HepG2 (cell line): ENCODE results near the gene GAS5. TPM values are rescaled to one million over a fixed set of nuclear protein-coding genes. Genes with fewer than 3 reads are reported as not detected.

Experiments used
- BRD4 ChIP-seq: sonication (generic); formaldehyde crosslinking; IDR thresholded peaks from 2 replicates; pipeline ENCODE4 v1.4.0; 2020; ENCODE audit warnings: missing genetic modification reagents
- CBFB ChIP-seq: sonication (generic); formaldehyde crosslinking; IDR thresholded peaks from 2 replicates; pipeline ENCODE4 v1.4.0; 2020; ENCODE audit warnings: missing genetic modification reagents
- CCAR2 ChIP-seq: fragments of 200-400 bp; formaldehyde crosslinking; optimal IDR thresholded peaks from 2 replicates; pipeline ENCODE3; 2018; ENCODE audit warnings: low read depth, mild to moderate bottlenecking, low read length, moderate library complexity
- DNMT1 ChIP-seq: sonication (generic); formaldehyde crosslinking; IDR thresholded peaks from 2 replicates; pipeline ENCODE4 v1.5.1; 2020; ENCODE audit warnings: mild to moderate bottlenecking, missing genetic modification reagents
- GPN1 ChIP-seq: sonication (generic); formaldehyde crosslinking; IDR thresholded peaks from 2 replicates; pipeline ENCODE4 v1.5.1; 2020; ENCODE audit warnings: missing genetic modification reagents, borderline replicate concordance
- JDP2 ChIP-seq: sonication (generic); formaldehyde crosslinking; IDR thresholded peaks from 2 replicates; pipeline ENCODE4 v1.8.1; 2022; ENCODE audit warnings: missing genetic modification reagents, borderline replicate concordance
- NR2C2 ChIP-seq: sonication (generic); formaldehyde crosslinking; IDR thresholded peaks from 2 replicates; pipeline ENCODE4 v1.4.0; 2020; ENCODE audit warnings: missing genetic modification reagents, mild to moderate bottlenecking, moderate library complexity, borderline replicate concordance
- REL ChIP-seq: sonication (generic); formaldehyde crosslinking; conservative IDR thresholded peaks from 2 replicates; pipeline ENCODE4 v1.8.0; 2022; ENCODE audit warnings: mild to moderate bottlenecking, missing genetic modification reagents, moderate library complexity
- RELA ChIP-seq: sonication (generic); formaldehyde crosslinking; IDR thresholded peaks from 2 replicates; pipeline ENCODE4 v1.4.0; 2020; ENCODE audit warnings: missing genetic modification reagents
- RFX3 ChIP-seq: IDR thresholded peaks from 2 replicates; pipeline ENCODE4 v1.6.1; 2016; ENCODE audit warnings: missing biosample characterization, missing genetic modification reagents
- SNAI1 ChIP-seq: sonication (generic); formaldehyde crosslinking; IDR thresholded peaks from 2 replicates; pipeline ENCODE4 v1.5.0; 2020; ENCODE audit warnings: mild to moderate bottlenecking, missing genetic modification reagents, borderline replicate concordance
- SOX5 ChIP-seq: IDR thresholded peaks from 2 replicates; pipeline ENCODE4 v1.6.1; 2016; ENCODE audit warnings: borderline replicate concordance
- SP4 ChIP-seq: sonication (generic); formaldehyde crosslinking; IDR thresholded peaks from 2 replicates; pipeline ENCODE4 v1.8.1; 2023; ENCODE audit warnings: mild to moderate bottlenecking, missing genetic modification reagents
- TRIM24 ChIP-seq: sonication (generic); formaldehyde crosslinking; IDR thresholded peaks from 2 replicates; pipeline ENCODE4 v1.8.0; 2022; ENCODE audit warnings: mild to moderate bottlenecking, missing genetic modification reagents
- ZBTB8A ChIP-seq: sonication (generic); formaldehyde crosslinking; IDR thresholded peaks from 2 replicates; pipeline ENCODE4 v1.4.0; 2020; ENCODE audit warnings: mild to moderate bottlenecking, low read depth, missing genetic modification reagents, borderline replicate concordance
- ZC3H4 ChIP-seq: sonication (generic); formaldehyde crosslinking; IDR thresholded peaks from 2 replicates; pipeline ENCODE4 v1.4.0; 2020; ENCODE audit warnings: missing genetic modification reagents, borderline replicate concordance
- ZMAT3 ChIP-seq: sonication (generic); formaldehyde crosslinking; conservative IDR thresholded peaks from 2 replicates; pipeline ENCODE4 v1.7.0; 2021; ENCODE audit warnings: missing genetic modification reagents
- ZNF207 ChIP-seq: fragments of 450-650 bp; IDR thresholded peaks from 2 replicates; pipeline ENCODE4 v1.6.1; 2016; ENCODE audit warnings: antibody characterized with exemption, borderline replicate concordance
- ZNF251 ChIP-seq: sonication (generic); formaldehyde crosslinking; IDR thresholded peaks from 2 replicates; pipeline ENCODE4 v1.9.0; 2021; ENCODE audit warnings: mild to moderate bottlenecking, missing genetic modification reagents
- ZNF276 ChIP-seq: sonication (generic); formaldehyde crosslinking; IDR thresholded peaks from 2 replicates; pipeline ENCODE4 v1.4.0; 2020; ENCODE audit warnings: mild to moderate bottlenecking, low read depth, missing genetic modification reagents
- ZNF776 ChIP-seq: sonication (generic); formaldehyde crosslinking; IDR thresholded peaks from 2 replicates; pipeline ENCODE4 v1.4.0; 2020; ENCODE audit warnings: mild to moderate bottlenecking, missing genetic modification reagents
- ZNF781 ChIP-seq: sonication (generic); formaldehyde crosslinking; IDR thresholded peaks from 2 replicates; pipeline ENCODE4 v1.5.1; 2020; ENCODE audit warnings: borderline replicate concordance, mild to moderate bottlenecking, missing genetic modification reagents; ENCODE audit errors: not compliant biosample characterization
- ZNF788 ChIP-seq: sonication (generic); formaldehyde crosslinking; IDR thresholded peaks from 2 replicates; pipeline ENCODE4 v1.5.0; 2020; ENCODE audit warnings: mild to moderate bottlenecking, missing genetic modification reagents, borderline replicate concordance
- polyA plus RNA-seq, 8 experiments: library from polyadenylated mRNA; depleted of rRNA in 3 of 8; stranded (reverse) in 7 of 8; unstranded in 1 of 8; fragments of >200 nt; fragmentation: Illumina TruSeq in 4 of 8; extraction: Trizol in 4 of 8; gene quantifications; 2 replicates each; pipeline versions ENCODE4 v1.2.1 to v1.2.3, GENCODE V29; 2011 to 2016; ENCODE audit warnings: low read depth in 4 of 8, missing spikeins in 1 of 8, mixed read lengths in 1 of 8; ENCODE audit not compliant: insufficient read depth in 1 of 8
- total RNA-seq, 5 experiments: library from RNA; depleted of rRNA; stranded (reverse); fragments of >200 nt; fragmentation: Illumina TruSeq; extraction: Trizol; gene quantifications; 2 replicates each; pipeline ENCODE4 v1.2.3, GENCODE V29; 2016; ENCODE audit warnings: low read depth in 1 of 5
- TF ChIP-seq, protein P1 (sequence below): sonication (generic); formaldehyde crosslinking; IDR thresholded peaks from 2 replicates; pipeline ENCODE4 v1.4.0; 2020; ENCODE audit warnings: missing genetic modification reagents
- TF ChIP-seq, protein P2 (sequence below): fragments of 450-650 bp; IDR thresholded peaks from 2 replicates; pipeline ENCODE4 v1.6.1; 2016
- TF ChIP-seq, protein P3 (sequence below): sonication (generic); formaldehyde crosslinking; IDR thresholded peaks from 2 replicates; pipeline ENCODE4 v1.9.0; 2021; ENCODE audit warnings: missing genetic modification reagents, mild to moderate bottlenecking, borderline replicate concordance

Gene GAS5
- total and polyA plus RNA-seq, 2 of the 13 experiments (the other 11 are each of a cell fraction or from before 2014, with no cell fraction given), result 352 to 738 TPM

GRCh38 chr1:173867753-173868265 lies at the start of gene GAS5 (continued):
- peak; percentile 85; the same call in 1 of the 2 replicates for TF ChIP-seq ZNF788 (CRISPR knock-in tag)
- TF ChIP-seq, protein P1, sequence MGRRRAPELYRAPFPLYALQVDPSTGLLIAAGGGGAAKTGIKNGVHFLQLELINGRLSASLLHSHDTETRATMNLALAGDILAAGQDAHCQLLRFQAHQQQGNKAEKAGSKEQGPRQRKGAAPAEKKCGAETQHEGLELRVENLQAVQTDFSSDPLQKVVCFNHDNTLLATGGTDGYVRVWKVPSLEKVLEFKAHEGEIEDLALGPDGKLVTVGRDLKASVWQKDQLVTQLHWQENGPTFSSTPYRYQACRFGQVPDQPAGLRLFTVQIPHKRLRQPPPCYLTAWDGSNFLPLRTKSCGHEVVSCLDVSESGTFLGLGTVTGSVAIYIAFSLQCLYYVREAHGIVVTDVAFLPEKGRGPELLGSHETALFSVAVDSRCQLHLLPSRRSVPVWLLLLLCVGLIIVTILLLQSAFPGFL (CRISPR knock-in tag), result no peak
- no peak for TF ChIP-seq RELA (CRISPR knock-in tag)
- 0 out of 2 replicates have a peak, but pooled peaks have one; percentile 70 for TF ChIP-seq BRD4 (CRISPR knock-in tag)
- no peak for TF ChIP-seq TRIM24
- 0 out of 2 replicates have a peak, but pooled peaks have one; percentile 76 for TF ChIP-seq GPN1 (CRISPR knock-in tag)
- TF ChIP-seq JDP2, result no peak
- no peak for TF ChIP-seq ZNF207
- TF ChIP-seq, protein P2, sequence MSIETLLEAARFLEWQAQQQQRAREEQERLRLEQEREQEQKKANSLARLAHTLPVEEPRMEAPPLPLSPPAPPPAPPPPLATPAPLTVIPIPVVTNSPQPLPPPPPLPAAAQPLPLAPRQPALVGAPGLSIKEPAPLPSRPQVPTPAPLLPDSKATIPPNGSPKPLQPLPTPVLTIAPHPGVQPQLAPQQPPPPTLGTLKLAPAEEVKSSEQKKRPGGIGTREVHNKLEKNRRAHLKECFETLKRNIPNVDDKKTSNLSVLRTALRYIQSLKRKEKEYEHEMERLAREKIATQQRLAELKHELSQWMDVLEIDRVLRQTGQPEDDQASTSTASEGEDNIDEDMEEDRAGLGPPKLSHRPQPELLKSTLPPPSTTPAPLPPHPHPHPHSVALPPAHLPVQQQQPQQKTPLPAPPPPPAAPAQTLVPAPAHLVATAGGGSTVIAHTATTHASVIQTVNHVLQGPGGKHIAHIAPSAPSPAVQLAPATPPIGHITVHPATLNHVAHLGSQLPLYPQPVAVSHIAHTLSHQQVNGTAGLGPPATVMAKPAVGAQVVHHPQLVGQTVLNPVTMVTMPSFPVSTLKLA, result peak; percentile 73
- TF ChIP-seq ZNF276 (CRISPR knock-in tag), result no peak
- no peak for TF ChIP-seq CCAR2
- TF ChIP-seq SNAI1 (CRISPR knock-in tag), result no peak
- TF ChIP-seq NR2C2 (CRISPR knock-in tag), result no peak
- 0 out of 2 replicates have a peak, but pooled peaks have one; percentile 47 for TF ChIP-seq DNMT1 (CRISPR knock-in tag)
- TF ChIP-seq REL (CRISPR knock-in tag), result no peak; the same call in 1 of the 2 replicates
- no peak for TF ChIP-seq CBFB (CRISPR knock-in tag)
- no peak for TF ChIP-seq ZMAT3 (CRISPR knock-in tag)
- peak; percentile 89 for TF ChIP-seq ZNF781 (CRISPR knock-in tag)
- no peak for TF ChIP-seq ZNF776 (CRISPR knock-in tag)
- TF ChIP-seq, protein P3, sequence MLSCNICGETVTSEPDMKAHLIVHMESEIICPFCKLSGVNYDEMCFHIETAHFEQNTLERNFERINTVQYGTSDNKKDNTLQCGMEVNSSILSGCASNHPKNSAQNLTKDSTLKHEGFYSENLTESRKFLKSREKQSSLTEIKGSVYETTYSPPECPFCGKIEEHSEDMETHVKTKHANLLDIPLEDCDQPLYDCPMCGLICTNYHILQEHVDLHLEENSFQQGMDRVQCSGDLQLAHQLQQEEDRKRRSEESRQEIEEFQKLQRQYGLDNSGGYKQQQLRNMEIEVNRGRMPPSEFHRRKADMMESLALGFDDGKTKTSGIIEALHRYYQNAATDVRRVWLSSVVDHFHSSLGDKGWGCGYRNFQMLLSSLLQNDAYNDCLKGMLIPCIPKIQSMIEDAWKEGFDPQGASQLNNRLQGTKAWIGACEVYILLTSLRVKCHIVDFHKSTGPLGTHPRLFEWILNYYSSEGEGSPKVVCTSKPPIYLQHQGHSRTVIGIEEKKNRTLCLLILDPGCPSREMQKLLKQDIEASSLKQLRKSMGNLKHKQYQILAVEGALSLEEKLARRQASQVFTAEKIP (CRISPR knock-in tag), result no peak
- TF ChIP-seq RFX3 (CRISPR knock-in tag), result 0 out of 2 replicates have a peak, but pooled peaks have one; percentile 32
- peak; percentile 91 for TF ChIP-seq SP4
- TF ChIP-seq ZC3H4 (CRISPR knock-in tag), result no peak
- peak; percentile 63; the same call in 1 of the 2 replicates for TF ChIP-seq ZBTB8A (CRISPR knock-in tag)
- TF ChIP-seq ZNF251, result no peak
- no peak for TF ChIP-seq SOX5
